Naive thymus-derived CD4-positive, alpha-beta T cell (primary cell): Measurements from ENCODE around the gene ITIH4. TPM values are rescaled to one million over a fixed set of nuclear protein-coding genes. Genes with fewer than 3 reads are reported as not detected.

Experiments
- ATAC-seq: fragments of 150-1000 bp; cut with Tn5 transposase; 2 replicates; pipeline ENCODE4 v1.10.0; 2021; ENCODE audit warnings: mild to moderate bottlenecking, moderate library complexity
- CTCF ChIA-PET: fragments of 350-600 bp; sonication (Branson Sonifier 250); formaldehyde crosslinking; loops from one replicate; lab custom pipeline; 2021; ENCODE audit warnings: antibody characterized with exemption; lab: Charles Lee
- POLR2A ChIA-PET: fragments of 350-600 bp; sonication (Branson Sonifier 250); formaldehyde crosslinking; loops from one replicate; lab custom pipeline; 2021; ENCODE audit warnings: antibody characterized with exemption, inconsistent platforms; lab: Charles Lee
- DNase-seq, 9 donors: peaks; one replicate each; pipeline versions ENCODE4 v3.0.0 to v3.0.0-alpha.2; 2020 to 2022; ENCODE audit warnings: mixed read lengths in 1 of 9
- H3K27ac ChIP-seq: one replicate; pipeline ENCODE4 v1.7.0; 2013; ENCODE audit warnings: mild to moderate bottlenecking, low read depth, low read length, moderate library complexity
- H3K27me3 ChIP-seq, 2 donors: one replicate each; pipeline ENCODE4 v1.7.0; 2013; ENCODE audit warnings: low read length in 2 of 2, mild to moderate bottlenecking in 2 of 2, moderate library complexity in 2 of 2; ENCODE audit not compliant: control insufficient read depth in 2 of 2, insufficient read depth in 2 of 2
- H3K36me3 ChIP-seq, 3 experiments: 1 replicate in 2 of 3; 2 replicates in 1 of 3; pipeline ENCODE4 v1.7.0; 2013; ENCODE audit warnings: low read length in 3 of 3, mild to moderate bottlenecking in 3 of 3, moderate library complexity in 1 of 3; ENCODE audit not compliant: insufficient read depth in 3 of 3, control insufficient read depth in 2 of 3
- H3K4me1 ChIP-seq, 2 donors: one replicate each; pipeline ENCODE4 v1.7.0; 2013; ENCODE audit warnings: low read length in 2 of 2, mild to moderate bottlenecking in 2 of 2, moderate library complexity in 1 of 2; ENCODE audit not compliant: control insufficient read depth in 2 of 2, insufficient read depth in 2 of 2
- H3K4me3 ChIP-seq: 2 replicates; pipeline ENCODE4 v1.7.0; 2013; ENCODE audit warnings: mild to moderate bottlenecking, low read length
- H3K9me3 ChIP-seq, 3 experiments: 1 replicate in 2 of 3; 2 replicates in 1 of 3; pipeline ENCODE4 v1.7.0; 2013; ENCODE audit warnings: low read length in 3 of 3; ENCODE audit not compliant: control insufficient read depth in 2 of 3
- H3K27ac Mint-ChIP-seq, 9 donors: one replicate each; pipeline ENCODE4 v1.8.0; 2020 to 2022; ENCODE audit warnings: mixed read lengths in 9 of 9, mild to moderate bottlenecking in 8 of 9, moderate library complexity in 5 of 9, inconsistent platforms in 2 of 9
- H3K27me3 Mint-ChIP-seq, 5 donors: one replicate each; pipeline ENCODE4 v1.8.0; 2021 to 2022; ENCODE audit warnings: mixed read lengths in 5 of 5, mild to moderate bottlenecking in 1 of 5
- H3K36me3 Mint-ChIP-seq, 5 donors: one replicate each; pipeline ENCODE4 v1.8.0; 2020 to 2022; ENCODE audit warnings: mixed read lengths in 5 of 5, mild to moderate bottlenecking in 3 of 5, inconsistent platforms in 1 of 5
- H3K4me1 Mint-ChIP-seq, 7 donors: one replicate each; pipeline ENCODE4 v1.8.0; 2020 to 2022; ENCODE audit warnings: mixed read lengths in 7 of 7, mild to moderate bottlenecking in 3 of 7, inconsistent platforms in 1 of 7
- H3K4me3 Mint-ChIP-seq, 10 donors: one replicate each; pipeline ENCODE4 v1.8.0; 2020 to 2022; ENCODE audit warnings: mild to moderate bottlenecking in 10 of 10, mixed read lengths in 10 of 10, moderate library complexity in 6 of 10, inconsistent platforms in 2 of 10
- H3K9me3 Mint-ChIP-seq, 11 donors: one replicate each; pipeline ENCODE4 v1.8.0; 2020 to 2022; ENCODE audit warnings: mixed read lengths in 11 of 11, mild to moderate bottlenecking in 4 of 11, inconsistent platforms in 1 of 11, moderate library complexity in 1 of 11
- intact Hi-C, 2 donors: fragments of 100-400 bp; cut with micrococcal nuclease; formaldehyde crosslinking; loops; one replicate each; pipeline ENCODE4 v1.15.1; 2023
- polyA plus RNA-seq, 2 donors: library from polyadenylated mRNA; unstranded; fragments of 300-500 nt; fragmentation: Illumina TruSeq; gene quantifications; one replicate each; pipeline ENCODE4 v1.2.3, GENCODE V29; 2021
- total RNA-seq, 6 experiments: library from RNA in 5 of 6; stranded (reverse) in 5 of 6; gene quantifications; 1 replicate in 5 of 6; 2 replicates in 1 of 6; pipeline ENCODE4 v1.2.3 and lab custom pipeline; 2021 to 2026

The ITIH4 gene
- total and polyA plus RNA-seq, 7 experiments from 2014 or later = 0.08 to 37.6 (median 32.3) TPM

DNA sequence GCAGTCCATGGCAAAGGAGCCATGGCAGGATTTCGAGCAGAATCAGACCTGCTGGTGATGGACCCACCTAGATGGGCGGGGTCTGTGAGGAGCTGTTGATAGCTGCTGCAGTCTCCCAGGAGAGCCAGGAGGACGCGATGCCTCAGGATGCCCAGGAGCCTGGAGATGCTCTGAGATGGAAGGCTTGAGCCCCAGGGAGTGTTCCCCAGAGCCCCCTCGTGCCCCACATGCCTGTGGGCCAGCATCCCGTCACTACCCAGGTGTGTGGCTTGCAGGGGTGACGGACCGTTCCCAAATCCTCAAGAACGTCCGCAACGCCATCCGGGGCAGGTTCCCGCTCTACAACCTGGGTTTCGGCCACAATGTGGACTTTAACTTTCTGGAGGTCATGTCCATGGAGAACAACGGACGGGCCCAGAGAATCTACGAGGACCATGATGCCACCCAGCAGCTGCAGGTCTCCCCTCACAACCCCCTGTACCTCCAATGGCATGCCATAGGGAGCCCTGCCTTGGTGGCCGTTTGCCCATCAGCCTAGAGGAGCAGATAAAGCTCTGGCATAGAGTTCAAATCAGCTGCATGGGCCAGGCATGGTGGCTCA lies 46.4 kb downstream of the ITIH4 start:
- DNase-seq = no peak
- Histone ChIP-seq H3K4me3 (no peak overlapping the region), H3K4me1 (no peaks in the 10 kb centered on the region), H3K9me3 (no peaks in the 10 kb centered on the region), H3K36me3 (no peaks in the 10 kb centered on the region), H3K27ac (no peak overlapping the region), H3K27me3 (no peaks in the 10 kb centered on the region)
- H3K4me3 Mint-ChIP-seq = no peak overlapping the region
- ATAC-seq = no peak
- ChIA-PET CTCF (no interaction called here), POLR2A (no interaction called here)
- intact Hi-C loops = no loop called here
- no peaks in the 10 kb centered on the region for H3K9me3 Mint-ChIP-seq
- H3K36me3 Mint-ChIP-seq = no peaks in the 10 kb centered on the region
- H3K27me3 Mint-ChIP-seq = peaks cover 0 to 14% (median 3%) of the 10 kb centered on the region in 5 donors
- peaks cover 0 to 9% (median 0%) of the 10 kb centered on the region in 7 donors for H3K4me1 Mint-ChIP-seq
- no peak overlapping the region for H3K27ac Mint-ChIP-seq

DNA sequence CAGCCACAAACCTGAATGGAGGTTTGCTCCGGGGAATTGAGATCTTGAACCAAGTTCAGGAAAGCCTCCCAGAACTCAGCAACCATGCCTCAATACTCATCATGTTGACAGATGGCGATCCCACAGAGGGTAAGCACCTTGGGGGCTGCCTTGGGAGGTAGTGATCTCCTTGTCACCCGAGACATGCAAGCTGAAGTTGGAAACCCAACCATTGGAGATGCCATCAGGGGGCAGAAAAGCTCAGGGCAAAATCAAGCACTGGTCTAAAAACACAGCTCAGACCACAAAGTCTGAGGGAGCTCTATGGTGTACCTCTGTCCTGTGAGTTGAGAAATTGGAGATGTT lies 47.3 kb downstream of the ITIH4 start:
- POLR2A ChIA-PET = no interaction called here
- no peak for ATAC-seq
- no peak for DNase-seq

DNA sequence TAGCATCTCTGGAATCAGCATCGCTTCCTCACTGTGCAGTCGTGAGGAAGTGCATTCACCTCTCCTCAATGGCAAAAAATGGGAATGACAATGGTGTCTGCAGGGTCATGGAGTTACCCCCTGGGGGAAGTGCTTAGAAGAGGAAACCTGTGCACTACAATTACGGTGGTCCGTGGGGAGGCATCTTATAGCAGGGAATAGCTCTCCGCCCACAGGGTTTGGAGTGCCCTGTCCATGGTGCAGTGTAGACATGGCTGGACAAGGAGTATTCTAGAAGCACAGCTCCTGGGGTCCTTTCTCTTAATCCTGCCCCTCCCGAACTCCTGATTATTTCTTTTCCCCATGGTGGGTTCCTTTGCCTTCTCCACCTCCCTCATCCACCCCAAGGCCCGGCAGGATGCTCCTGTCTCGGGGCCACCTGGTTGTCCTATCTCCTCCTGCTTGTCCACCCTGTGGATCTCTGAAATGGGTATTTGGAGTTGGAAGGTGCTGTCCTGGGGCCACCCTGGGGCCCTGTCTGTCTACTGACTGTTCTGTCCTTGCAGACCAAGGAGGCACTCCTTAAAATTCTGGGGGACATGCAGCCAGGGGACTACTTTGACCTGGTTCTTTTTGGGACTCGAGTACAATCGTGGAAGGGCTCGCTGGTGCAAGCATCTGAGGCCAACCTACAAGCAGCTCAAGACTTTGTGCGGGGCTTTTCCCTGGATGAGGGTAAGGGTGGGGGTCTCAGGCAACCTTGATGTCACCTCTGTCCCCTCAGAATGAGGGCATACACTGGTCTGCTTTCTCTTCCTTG lies 47.9 kb downstream of the ITIH4 start:
- POLR2A ChIA-PET = no interaction called here
- H3K36me3 ChIP-seq = no peaks in the 10 kb centered on the region
- intact Hi-C loops = no loop called here
- H3K9me3 Mint-ChIP-seq = no peaks in the 10 kb centered on the region
- no peaks in the 10 kb centered on the region for H3K27me3 ChIP-seq
- no peak overlapping the region for H3K27ac ChIP-seq
- peaks cover 0 to 11% (median 0%) of the 10 kb centered on the region in 7 donors for H3K4me1 Mint-ChIP-seq
- no peaks in the 10 kb centered on the region for H3K36me3 Mint-ChIP-seq
- H3K27me3 Mint-ChIP-seq = peaks cover 0 to 14% (median 3%) of the 10 kb centered on the region in 5 donors
- CTCF ChIA-PET = no interaction called here
- H3K4me3 ChIP-seq = no peak overlapping the region
- no peaks in the 10 kb centered on the region for H3K4me1 ChIP-seq
- H3K9me3 ChIP-seq = no peaks in the 10 kb centered on the region
- DNase-seq (no peak), ATAC-seq (no peak)
- H3K27ac Mint-ChIP-seq = no peak overlapping the region
- no peak overlapping the region for H3K4me3 Mint-ChIP-seq

More for the DNA sequence above, 47.3 kb downstream of the ITIH4 start:
- no peak overlapping the region for H3K4me3 Mint-ChIP-seq
- H3K4me1 ChIP-seq = no peaks in the 10 kb centered on the region
- H3K9me3 ChIP-seq = no peaks in the 10 kb centered on the region
- H3K27me3 Mint-ChIP-seq = peaks cover 0 to 14% (median 3%) of the 10 kb centered on the region in 5 donors
- H3K27me3 ChIP-seq = no peaks in the 10 kb centered on the region
- CTCF ChIA-PET = no interaction called here
- no peak overlapping the region for H3K27ac ChIP-seq
- H3K4me3 ChIP-seq = no peak overlapping the region
- intact Hi-C loops = no loop called here
- H3K9me3 Mint-ChIP-seq = no peaks in the 10 kb centered on the region
- no peaks in the 10 kb centered on the region for H3K36me3 Mint-ChIP-seq
- peaks cover 0 to 9% (median 0%) of the 10 kb centered on the region in 7 donors for H3K4me1 Mint-ChIP-seq
- no peak overlapping the region for H3K27ac Mint-ChIP-seq
- no peaks in the 10 kb centered on the region for H3K36me3 ChIP-seq

DNA sequence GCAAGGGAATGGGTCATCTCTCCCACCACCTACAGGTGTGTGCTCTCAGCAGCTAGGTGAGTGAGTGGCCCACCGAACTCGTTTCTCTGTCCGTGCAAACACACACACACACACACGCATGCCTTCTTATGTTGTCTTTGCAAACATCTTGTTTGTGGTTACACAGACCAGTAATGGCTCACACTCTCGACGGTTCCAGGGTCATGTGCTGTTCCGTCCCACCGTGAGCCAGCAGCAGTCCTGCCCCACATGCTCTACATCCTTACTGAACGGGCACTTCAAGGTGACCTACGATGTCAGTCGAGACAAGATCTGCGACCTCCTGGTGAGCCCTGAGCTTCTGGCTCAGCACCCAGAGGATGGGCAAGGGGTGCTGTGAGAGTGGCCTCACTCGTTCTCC lies 48.7 kb downstream of the ITIH4 start:
- no peak overlapping the region for H3K27ac Mint-ChIP-seq
- no peak for DNase-seq

DNA sequence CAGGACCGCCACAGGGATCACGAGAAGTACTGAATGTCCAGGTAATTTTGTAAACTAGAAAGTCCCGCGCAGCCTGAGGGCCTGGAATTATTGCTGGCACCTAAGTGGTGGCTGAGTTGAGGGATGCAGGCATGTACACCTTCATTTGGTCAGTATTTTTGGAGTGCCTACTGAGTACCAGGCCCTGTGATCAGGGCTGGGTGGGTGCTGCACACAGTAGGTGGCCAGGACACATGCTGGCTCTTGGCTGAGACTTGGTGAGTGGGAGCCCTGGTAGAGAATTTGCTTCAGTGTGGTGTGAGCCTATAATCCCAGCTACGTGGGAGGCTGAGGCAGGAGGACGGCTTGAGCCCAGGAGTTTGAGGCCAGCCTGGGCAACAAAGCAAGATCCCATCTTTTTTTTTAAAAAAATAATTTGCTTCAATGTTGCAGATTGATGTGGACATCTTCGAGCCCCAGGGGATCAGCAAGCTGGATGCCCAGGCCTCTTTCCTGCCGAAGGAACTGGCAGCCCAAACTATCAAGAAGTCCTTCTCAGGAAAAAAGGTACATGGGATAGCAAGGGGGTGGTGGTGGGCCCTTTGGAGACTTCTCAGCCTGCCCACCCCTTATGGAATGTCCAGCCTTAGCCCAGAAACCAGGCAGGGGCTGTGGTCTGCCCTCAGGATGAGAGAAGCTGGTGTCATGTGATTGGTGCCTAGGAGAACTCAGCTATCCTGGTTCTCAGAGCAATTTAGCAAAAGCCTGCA lies 50.5 kb downstream of the ITIH4 start:
- Mint-ChIP-seq H3K27me3 (peaks cover 0 to 14% (median 3%) of the 10 kb centered on the region in 5 donors), H3K27ac (no peak overlapping the region), H3K9me3 (no peaks in the 10 kb centered on the region), H3K4me3 (no peak overlapping the region), H3K36me3 (no peaks in the 10 kb centered on the region), H3K4me1 (peaks cover 0 to 11% (median 0%) of the 10 kb centered on the region in 7 donors)
- peak; percentile 10 for ATAC-seq
- no peak overlapping the region for H3K27ac ChIP-seq
- H3K27me3 ChIP-seq = no peaks in the 10 kb centered on the region
- H3K4me1 ChIP-seq = no peaks in the 10 kb centered on the region
- DNase-seq = no peak
- ChIA-PET POLR2A (no interaction called here), CTCF (no interaction called here)
- H3K4me3 ChIP-seq = no peak overlapping the region
- no peaks in the 10 kb centered on the region for H3K9me3 ChIP-seq
- H3K36me3 ChIP-seq = no peaks in the 10 kb centered on the region
- intact Hi-C loops = loop anchor here in 1 of 2 donors (10.0 kb wide), 1 partner anchor 265 kb away; the partner anchor contains the start of gene SFMBT1

More for the DNA sequence above, 48.7 kb downstream of the ITIH4 start:
- Histone ChIP-seq H3K27me3 (no peaks in the 10 kb centered on the region), H3K4me1 (no peaks in the 10 kb centered on the region), H3K9me3 (no peaks in the 10 kb centered on the region), H3K27ac (no peak overlapping the region), H3K36me3 (no peaks in the 10 kb centered on the region), H3K4me3 (no peak overlapping the region)
- Mint-ChIP-seq H3K9me3 (no peaks in the 10 kb centered on the region), H3K4me1 (peaks cover 0 to 11% (median 0%) of the 10 kb centered on the region in 7 donors), H3K27me3 (peaks cover 0 to 14% (median 3%) of the 10 kb centered on the region in 5 donors), H3K4me3 (no peak overlapping the region), H3K36me3 (no peaks in the 10 kb centered on the region)
- ChIA-PET CTCF (no interaction called here), POLR2A (no interaction called here)
- intact Hi-C loops = no loop called here
- no peak for ATAC-seq

DNA sequence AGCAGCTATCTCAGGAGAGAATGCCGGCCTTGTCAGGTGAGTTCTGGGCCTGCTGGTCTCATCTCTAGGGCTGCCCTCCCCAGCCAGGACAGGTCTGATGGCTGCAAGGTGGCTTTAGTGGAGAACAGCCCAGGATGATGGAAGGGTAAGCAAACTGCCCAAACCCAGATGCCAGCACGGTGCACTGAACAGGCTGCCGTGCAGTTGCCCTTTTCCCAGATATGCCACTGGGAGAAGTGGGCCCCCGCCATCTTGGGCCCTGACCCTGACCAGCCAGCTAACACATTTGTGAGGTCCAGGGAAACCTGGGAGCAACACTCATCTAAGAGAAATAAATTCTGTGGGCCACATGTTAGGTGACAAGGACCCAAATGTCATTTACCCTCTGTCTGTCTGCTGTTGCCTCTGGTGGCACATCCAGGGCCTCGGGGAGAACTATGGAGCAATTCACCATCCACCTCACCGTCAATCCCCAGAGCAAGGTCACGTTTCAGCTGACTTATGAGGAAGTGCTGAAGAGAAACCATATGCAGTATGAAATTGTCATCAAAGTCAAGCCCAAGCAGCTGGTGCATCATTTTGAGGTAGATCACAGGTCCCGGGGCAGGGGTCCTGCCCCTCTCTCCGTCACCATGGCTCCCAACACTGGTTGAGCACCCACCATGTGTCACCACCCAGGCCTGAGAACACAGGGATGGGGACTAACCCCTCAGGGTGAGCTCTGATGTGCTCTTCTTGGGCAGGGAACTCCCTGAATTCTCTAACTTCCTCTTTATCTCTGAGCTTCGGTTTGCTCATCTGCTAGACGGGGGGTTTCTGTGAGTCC lies 51.2 kb downstream of the ITIH4 start:
- Mint-ChIP-seq H3K36me3 (no peaks in the 10 kb centered on the region), H3K4me1 (peaks cover 0 to 11% (median 0%) of the 10 kb centered on the region in 7 donors), H3K4me3 (no peak overlapping the region), H3K9me3 (no peaks in the 10 kb centered on the region), H3K27ac (no peak overlapping the region), H3K27me3 (peaks cover 0 to 14% (median 3%) of the 10 kb centered on the region in 5 donors)
- no peak overlapping the region for H3K27ac ChIP-seq
- no peaks in the 10 kb centered on the region for H3K36me3 ChIP-seq
- H3K4me1 ChIP-seq = no peaks in the 10 kb centered on the region
- no peak overlapping the region for H3K4me3 ChIP-seq
- ChIA-PET CTCF (no interaction called here), POLR2A (no interaction called here)
- H3K9me3 ChIP-seq = no peaks in the 10 kb centered on the region
- H3K27me3 ChIP-seq = no peaks in the 10 kb centered on the region
- intact Hi-C loops = loop anchor here in 1 of 2 donors (10.0 kb wide), 1 partner anchor 266 kb away; the partner anchor contains the start of gene SFMBT1
- ATAC-seq (peak; percentile 84), DNase-seq (no peak)
